ENCODE data around the gene CDX2. TPM values are rescaled to one million over a fixed set of nuclear protein-coding genes. Genes with fewer than 3 reads are reported as not detected.

CDX2 gene
- total RNA-seq, 1 experiment from 2014 or later = not detected

GRCh38 chr13:27933118-27933517 is 36.0 kb downstream of the CDX2 start:
- H3K9me2 ChIP-seq (replicated peaks; ENCODE audit: insufficient read depth, low read length) = no peaks in the 10 kb centered on the region
- H3K27me3 ChIP-seq (ENCODE audit: low read length) = no peaks in the 10 kb centered on the region
- no peaks in the 10 kb centered on the region for H3K9me3 ChIP-seq (ENCODE audit: low read length)
- DNase-seq = no peak
- no peak overlapping the region for H3K4me2 ChIP-seq (ENCODE audit: low read depth, low read length, poor library complexity, severe bottlenecking)
- no peak overlapping the region for H3K27ac ChIP-seq (ENCODE audit: low read length)
- H3K9ac ChIP-seq (ENCODE audit: low read length) = no peak overlapping the region
- H3K36me3 ChIP-seq (ENCODE audit: insufficient read depth, low read length) = no peaks in the 10 kb centered on the region
- no peak overlapping the region for H3K4me3 ChIP-seq (ENCODE audit: low read length)
- H2AFZ ChIP-seq (ENCODE audit: low read length) = no peak overlapping the region
- no peaks in the 10 kb centered on the region for H4K20me1 ChIP-seq (ENCODE audit: insufficient read depth, low read depth, low read length)
- no peaks in the 10 kb centered on the region for H3K79me2 ChIP-seq (ENCODE audit: low read length)
- no peaks in the 10 kb centered on the region for H3K4me1 ChIP-seq (ENCODE audit: low read length)

- H3K27ac ChIP-seq (ENCODE audit: low read length) = no peak overlapping the region
- no peaks in the 10 kb centered on the region for H3K4me1 ChIP-seq (ENCODE audit: low read length)
- H3K36me3 ChIP-seq (ENCODE audit: insufficient read depth, low read length) = no peaks in the 10 kb centered on the region
- H3K9ac ChIP-seq (ENCODE audit: low read length) = no peak overlapping the region
- no peaks in the 10 kb centered on the region for H4K20me1 ChIP-seq (ENCODE audit: insufficient read depth, low read depth, low read length)
- H3K79me2 ChIP-seq (ENCODE audit: low read length) = no peaks in the 10 kb centered on the region
- no peaks in the 10 kb centered on the region for H3K9me2 ChIP-seq (replicated peaks; ENCODE audit: insufficient read depth, low read length)
- no peaks in the 10 kb centered on the region for H3K27me3 ChIP-seq (ENCODE audit: low read length)
- no peak overlapping the region for H2AFZ ChIP-seq (ENCODE audit: low read length)
- DNase-seq = no peak
- no peaks in the 10 kb centered on the region for H3K9me3 ChIP-seq (ENCODE audit: low read length)
- no peak overlapping the region for H3K4me3 ChIP-seq (ENCODE audit: low read length)
- no peak overlapping the region for H3K4me2 ChIP-seq (ENCODE audit: low read depth, low read length, poor library complexity, severe bottlenecking)
These were observed 39.2 kb downstream of the CDX2 start for GRCh38 chr13:27929868-27930267.

DNA sequence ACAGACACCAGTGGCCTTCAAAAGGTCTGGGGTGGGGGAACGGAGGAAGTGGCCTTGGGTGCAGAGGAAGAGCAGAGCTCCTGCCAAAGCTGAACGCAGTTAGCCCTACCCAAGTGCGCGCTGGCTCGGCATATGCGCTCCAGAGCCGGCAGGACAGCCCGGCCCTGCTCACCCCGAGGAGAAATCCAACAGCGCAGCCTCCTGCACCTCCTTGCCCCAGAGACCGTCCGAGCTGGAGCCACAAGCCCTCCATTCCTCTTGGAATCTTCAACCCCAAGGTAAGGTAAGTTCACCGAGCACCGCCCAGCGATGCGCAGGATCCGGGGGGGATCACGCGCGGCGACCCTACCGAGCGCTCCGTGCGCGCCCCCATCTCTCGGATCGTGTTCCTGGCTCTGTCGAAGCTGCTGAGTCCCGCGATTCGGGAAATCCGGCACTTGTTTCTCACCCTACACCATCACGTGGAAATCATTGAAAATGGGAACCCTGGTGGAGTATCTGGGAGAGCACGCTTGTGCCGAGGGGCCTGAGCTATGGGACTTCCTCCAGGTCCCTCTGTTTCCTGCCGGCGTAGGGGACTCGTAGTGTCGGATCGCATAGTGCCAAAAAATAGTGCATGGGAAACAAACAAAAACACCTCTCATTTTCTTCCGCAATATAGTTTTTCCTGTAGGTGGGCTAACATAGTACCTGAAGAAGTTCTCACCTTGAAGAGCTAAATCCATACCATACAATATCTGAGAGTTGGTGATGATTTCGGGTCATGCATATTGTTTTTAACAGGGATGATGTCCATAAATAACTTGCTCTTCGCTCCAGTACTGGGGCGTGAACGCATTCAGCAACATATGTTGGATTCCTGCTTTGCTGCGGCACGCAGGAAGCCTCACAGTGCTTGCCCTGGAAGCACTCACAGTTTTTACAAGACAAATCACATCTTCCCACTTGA is 40.0 kb downstream of the CDX2 start:
- no peak overlapping the region for H3K4me2 ChIP-seq (ENCODE audit: low read depth, low read length, poor library complexity, severe bottlenecking)
- H3K27ac ChIP-seq (ENCODE audit: low read length) = no peak overlapping the region
- no peaks in the 10 kb centered on the region for H3K9me2 ChIP-seq (replicated peaks; ENCODE audit: insufficient read depth, low read length)
- no peaks in the 10 kb centered on the region for H3K4me1 ChIP-seq (ENCODE audit: low read length)
- H3K36me3 ChIP-seq (ENCODE audit: insufficient read depth, low read length) = no peaks in the 10 kb centered on the region
- no peaks in the 10 kb centered on the region for H3K27me3 ChIP-seq (ENCODE audit: low read length)
- no peaks in the 10 kb centered on the region for H3K9me3 ChIP-seq (ENCODE audit: low read length)
- no peak overlapping the region for H2AFZ ChIP-seq (ENCODE audit: low read length)
- no peak overlapping the region for H3K4me3 ChIP-seq (ENCODE audit: low read length)
- no peaks in the 10 kb centered on the region for H4K20me1 ChIP-seq (ENCODE audit: insufficient read depth, low read depth, low read length)
- H3K79me2 ChIP-seq (ENCODE audit: low read length) = no peaks in the 10 kb centered on the region
- H3K9ac ChIP-seq (ENCODE audit: low read length) = no peak overlapping the region
- no peak for DNase-seq

DNA sequence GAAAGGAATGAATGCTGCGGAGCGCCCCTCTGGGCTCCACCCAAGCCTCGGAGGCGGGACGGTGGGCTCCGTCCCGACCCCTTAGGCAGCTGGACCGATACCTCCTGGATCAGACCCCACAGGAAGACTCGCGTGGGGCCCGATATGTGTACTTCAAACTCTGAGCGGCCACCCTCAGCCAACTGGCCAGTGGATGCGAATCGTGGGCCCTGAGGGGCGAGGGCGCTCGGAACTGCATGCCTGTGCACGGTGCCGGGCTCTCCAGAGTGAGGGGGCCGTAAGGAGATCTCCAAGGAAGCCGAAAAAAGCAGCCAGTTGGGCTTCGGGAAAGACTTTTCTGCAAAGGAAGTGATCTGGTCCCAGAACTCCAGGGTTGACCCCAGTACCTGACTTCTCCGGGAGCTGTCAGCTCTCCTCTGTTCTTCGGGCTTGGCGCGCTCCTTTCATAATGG is 40.7 kb downstream of the CDX2 start:
- Histone ChIP-seq H3K4me3 (ENCODE audit: low read length) (no peak overlapping the region), H2AFZ (ENCODE audit: low read length) (no peak overlapping the region), H3K36me3 (ENCODE audit: insufficient read depth, low read length) (no peaks in the 10 kb centered on the region), H4K20me1 (ENCODE audit: insufficient read depth, low read depth, low read length) (no peaks in the 10 kb centered on the region), H3K4me1 (ENCODE audit: low read length) (no peaks in the 10 kb centered on the region), H3K9me2 (replicated peaks; ENCODE audit: insufficient read depth, low read length) (no peaks in the 10 kb centered on the region), H3K27ac (ENCODE audit: low read length) (no peak overlapping the region), H3K4me2 (ENCODE audit: low read depth, low read length, poor library complexity, severe bottlenecking) (no peak overlapping the region), H3K9me3 (ENCODE audit: low read length) (no peaks in the 10 kb centered on the region), H3K9ac (ENCODE audit: low read length) (no peak overlapping the region), H3K79me2 (ENCODE audit: low read length) (no peaks in the 10 kb centered on the region), H3K27me3 (ENCODE audit: low read length) (no peaks in the 10 kb centered on the region)
- no peak for DNase-seq

DNA sequence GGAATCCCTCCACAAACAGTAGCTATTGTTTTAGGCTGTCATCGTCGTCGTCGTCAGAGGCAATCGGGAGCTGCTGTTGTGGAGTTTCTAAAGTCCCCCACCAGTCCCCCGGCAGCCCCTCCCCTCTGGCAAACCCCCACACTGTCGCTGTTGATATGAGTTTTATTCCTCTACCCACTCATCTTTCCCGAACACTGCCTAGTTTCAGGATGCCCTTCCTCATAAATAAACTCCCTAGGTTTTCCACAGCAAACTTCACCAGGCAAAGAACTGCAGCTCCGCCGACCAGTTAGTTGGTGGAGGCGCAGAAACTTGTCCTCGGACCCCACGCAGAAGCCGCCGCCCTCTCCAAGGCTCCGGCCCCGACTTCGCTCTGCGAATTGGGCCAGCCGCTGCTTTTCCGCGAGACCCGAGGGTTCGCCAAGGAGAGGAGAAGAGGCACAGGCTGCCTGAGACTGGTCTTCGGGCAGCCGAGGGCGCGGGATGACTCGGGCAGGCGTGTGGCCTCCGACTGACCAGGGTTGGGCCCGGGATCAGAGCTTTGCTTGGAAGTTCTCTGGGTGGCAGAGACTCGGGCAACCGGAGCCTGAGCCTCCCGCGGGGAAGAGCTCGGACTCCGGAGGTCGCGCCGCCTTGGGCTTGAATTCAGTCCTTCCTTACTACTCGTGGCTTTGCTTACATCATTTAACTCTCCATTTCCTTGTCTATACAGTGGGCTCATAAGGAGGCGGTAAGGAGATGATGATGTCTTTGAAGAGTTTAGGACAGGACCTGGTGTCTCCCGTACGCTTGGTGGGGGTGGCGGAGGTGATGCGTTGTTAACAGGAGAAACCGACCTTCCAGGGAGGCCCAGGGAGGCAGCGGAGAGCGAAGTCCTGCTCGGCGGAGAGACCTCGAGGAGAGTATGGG is 41.4 kb downstream of the CDX2 start:
- Histone ChIP-seq H2AFZ (ENCODE audit: low read length) (no peak overlapping the region), H3K4me3 (ENCODE audit: low read length) (no peak overlapping the region), H3K27me3 (ENCODE audit: low read length) (no peaks in the 10 kb centered on the region), H3K9me2 (replicated peaks; ENCODE audit: insufficient read depth, low read length) (no peaks in the 10 kb centered on the region), H3K36me3 (ENCODE audit: insufficient read depth, low read length) (no peaks in the 10 kb centered on the region), H3K4me2 (ENCODE audit: low read depth, low read length, poor library complexity, severe bottlenecking) (no peak overlapping the region), H3K4me1 (ENCODE audit: low read length) (no peaks in the 10 kb centered on the region), H3K9me3 (ENCODE audit: low read length) (no peaks in the 10 kb centered on the region), H4K20me1 (ENCODE audit: insufficient read depth, low read depth, low read length) (no peaks in the 10 kb centered on the region), H3K9ac (ENCODE audit: low read length) (no peak overlapping the region), H3K79me2 (ENCODE audit: low read length) (no peaks in the 10 kb centered on the region), H3K27ac (ENCODE audit: low read length) (no peak overlapping the region)
- no peak for DNase-seq

GRCh38 chr13:27926644-27927434 is 42.3 kb downstream of the CDX2 start:
- no peaks in the 10 kb centered on the region for H3K79me2 ChIP-seq (ENCODE audit: low read length)
- no peaks in the 10 kb centered on the region for H3K9me3 ChIP-seq (ENCODE audit: low read length)
- no peaks in the 10 kb centered on the region for H3K4me1 ChIP-seq (ENCODE audit: low read length)
- H3K4me2 ChIP-seq (ENCODE audit: low read depth, low read length, poor library complexity, severe bottlenecking) = no peak overlapping the region
- H3K36me3 ChIP-seq (ENCODE audit: insufficient read depth, low read length) = no peaks in the 10 kb centered on the region
- H4K20me1 ChIP-seq (ENCODE audit: insufficient read depth, low read depth, low read length) = no peaks in the 10 kb centered on the region
- no peak overlapping the region for H3K27ac ChIP-seq (ENCODE audit: low read length)
- no peak for DNase-seq
- no peak overlapping the region for H2AFZ ChIP-seq (ENCODE audit: low read length)
- no peak overlapping the region for H3K4me3 ChIP-seq (ENCODE audit: low read length)
- no peaks in the 10 kb centered on the region for H3K27me3 ChIP-seq (ENCODE audit: low read length)
- H3K9me2 ChIP-seq (replicated peaks; ENCODE audit: insufficient read depth, low read length) = no peaks in the 10 kb centered on the region
- no peak overlapping the region for H3K9ac ChIP-seq (ENCODE audit: low read length)

DNA sequence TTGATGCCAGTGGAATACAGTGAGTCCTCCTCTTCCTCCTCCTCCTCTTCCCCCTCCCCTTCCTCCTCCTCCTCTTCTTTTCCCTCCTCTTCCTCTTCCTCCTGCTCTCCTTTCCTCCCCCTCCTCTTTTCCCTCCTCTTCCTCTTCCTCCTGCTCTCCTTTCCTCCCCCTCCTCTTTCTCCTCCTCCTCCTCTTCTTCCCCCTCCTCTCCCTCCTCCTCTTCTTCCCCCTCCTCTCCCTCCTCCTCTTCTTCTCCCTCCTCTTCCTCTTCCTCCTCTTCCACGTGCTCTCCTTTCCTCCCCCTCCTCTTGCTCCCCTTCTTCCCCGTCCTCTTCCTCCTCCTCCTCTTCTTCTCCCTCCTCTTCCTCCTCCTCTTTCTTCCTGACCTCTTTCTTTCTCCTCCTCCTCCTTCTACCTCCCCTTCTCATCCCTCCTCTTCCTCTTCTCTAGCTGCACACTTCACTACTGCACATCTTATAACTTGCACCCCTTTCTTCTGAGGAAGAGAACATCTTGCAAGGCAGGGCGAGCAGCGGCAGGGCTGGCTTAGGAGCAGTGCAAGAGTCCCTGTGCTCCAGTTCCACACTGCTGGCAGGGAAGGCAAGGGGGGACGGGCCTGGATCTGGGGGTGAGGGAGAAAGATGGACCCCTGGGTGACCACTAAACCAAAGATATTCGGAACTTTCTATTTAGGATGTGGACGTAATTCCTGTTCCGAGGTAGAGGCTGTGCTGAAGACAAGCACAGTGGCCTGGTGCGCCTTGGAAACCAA is 43.7 kb downstream of the CDX2 start:
- H3K9me2 ChIP-seq (replicated peaks; ENCODE audit: insufficient read depth, low read length) = no peaks in the 10 kb centered on the region
- H4K20me1 ChIP-seq (ENCODE audit: insufficient read depth, low read depth, low read length) = no peaks in the 10 kb centered on the region
- no peaks in the 10 kb centered on the region for H3K4me1 ChIP-seq (ENCODE audit: low read length)
- no peak for DNase-seq
- no peaks in the 10 kb centered on the region for H3K79me2 ChIP-seq (ENCODE audit: low read length)
- no peak overlapping the region for H3K27ac ChIP-seq (ENCODE audit: low read length)
- no peak overlapping the region for H3K4me2 ChIP-seq (ENCODE audit: low read depth, low read length, poor library complexity, severe bottlenecking)
- no peaks in the 10 kb centered on the region for H3K9me3 ChIP-seq (ENCODE audit: low read length)
- no peak overlapping the region for H2AFZ ChIP-seq (ENCODE audit: low read length)
- no peaks in the 10 kb centered on the region for H3K36me3 ChIP-seq (ENCODE audit: insufficient read depth, low read length)
- no peaks in the 10 kb centered on the region for H3K27me3 ChIP-seq (ENCODE audit: low read length)
- no peak overlapping the region for H3K4me3 ChIP-seq (ENCODE audit: low read length)
- no peak overlapping the region for H3K9ac ChIP-seq (ENCODE audit: low read length)
